GM13977 (cell line): ENCODE results near the gene HIPK2.

Experiments
- DNase-seq: peaks from one replicate; pipeline ENCODE4 v3.0.0; 2012; ENCODE audit warnings: low spot score
- in situ Hi-C: fragments of 300-500 bp; cut with MboI; formaldehyde crosslinking; loops from one replicate; pipeline ENCODE4 v1.12.0; 2022; ENCODE audit warnings: low sequenced_read_pairs, low pct_unique_long_range_greater_than_20kb, mixed read lengths, inconsistent platforms; ENCODE audit not compliant: unreplicated experiment
- TF ChIP-seq, protein P1 (sequence below): IDR thresholded peaks from 2 replicates; pipeline ENCODE4 v1.5.1; 2012; ENCODE audit warnings: mild to moderate bottlenecking, control low read depth; ENCODE audit not compliant: insufficient read depth; ENCODE audit errors: extremely low read depth, missing control alignments

HIPK2 gene

DNA sequence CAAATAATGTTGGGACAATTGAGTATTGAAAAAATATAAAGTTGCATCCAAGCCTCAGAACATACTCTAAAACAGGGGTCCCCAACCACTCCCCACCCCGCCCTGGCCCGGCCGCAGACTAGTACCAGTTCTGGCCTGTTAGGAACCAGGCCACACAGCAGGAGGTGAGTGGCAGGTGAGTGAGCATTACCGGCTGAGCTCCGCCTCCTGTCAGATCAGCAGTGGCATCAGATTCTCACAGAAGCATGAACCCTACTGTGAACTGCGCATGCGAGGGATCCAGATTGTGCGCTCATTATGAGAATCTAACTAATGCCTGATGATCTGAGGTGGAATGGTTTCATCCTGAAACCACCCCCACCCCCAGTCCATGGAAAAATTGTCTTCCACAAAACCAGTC is 19.4 kb downstream of the HIPK2 start:
- no peak for DNase-seq
- TF ChIP-seq, protein P1, sequence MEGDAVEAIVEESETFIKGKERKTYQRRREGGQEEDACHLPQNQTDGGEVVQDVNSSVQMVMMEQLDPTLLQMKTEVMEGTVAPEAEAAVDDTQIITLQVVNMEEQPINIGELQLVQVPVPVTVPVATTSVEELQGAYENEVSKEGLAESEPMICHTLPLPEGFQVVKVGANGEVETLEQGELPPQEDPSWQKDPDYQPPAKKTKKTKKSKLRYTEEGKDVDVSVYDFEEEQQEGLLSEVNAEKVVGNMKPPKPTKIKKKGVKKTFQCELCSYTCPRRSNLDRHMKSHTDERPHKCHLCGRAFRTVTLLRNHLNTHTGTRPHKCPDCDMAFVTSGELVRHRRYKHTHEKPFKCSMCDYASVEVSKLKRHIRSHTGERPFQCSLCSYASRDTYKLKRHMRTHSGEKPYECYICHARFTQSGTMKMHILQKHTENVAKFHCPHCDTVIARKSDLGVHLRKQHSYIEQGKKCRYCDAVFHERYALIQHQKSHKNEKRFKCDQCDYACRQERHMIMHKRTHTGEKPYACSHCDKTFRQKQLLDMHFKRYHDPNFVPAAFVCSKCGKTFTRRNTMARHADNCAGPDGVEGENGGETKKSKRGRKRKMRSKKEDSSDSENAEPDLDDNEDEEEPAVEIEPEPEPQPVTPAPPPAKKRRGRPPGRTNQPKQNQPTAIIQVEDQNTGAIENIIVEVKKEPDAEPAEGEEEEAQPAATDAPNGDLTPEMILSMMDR: no peak
- in situ Hi-C loops: no loop called here

DNA sequence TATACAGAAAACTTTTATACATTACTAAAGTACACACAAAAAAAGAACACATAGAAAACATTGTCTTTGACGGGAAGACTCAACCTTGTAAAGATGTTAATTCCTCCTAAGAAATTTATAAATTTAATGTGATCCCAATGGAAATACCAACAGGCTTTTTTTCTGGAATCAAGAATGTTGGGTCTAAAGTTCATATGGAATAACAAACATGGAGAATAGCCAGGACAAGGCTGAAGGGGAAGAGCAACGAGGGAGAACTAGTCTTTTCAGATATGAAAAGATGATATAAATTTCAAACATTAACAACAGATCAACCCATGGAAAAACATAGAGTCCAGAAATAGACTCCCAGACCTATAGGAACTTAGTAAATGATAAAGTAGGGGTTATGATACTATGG is 19.8 kb downstream of the HIPK2 start:
- no peak for DNase-seq
- in situ Hi-C loops: no loop called here
- TF ChIP-seq, protein P1: no peak

DNA sequence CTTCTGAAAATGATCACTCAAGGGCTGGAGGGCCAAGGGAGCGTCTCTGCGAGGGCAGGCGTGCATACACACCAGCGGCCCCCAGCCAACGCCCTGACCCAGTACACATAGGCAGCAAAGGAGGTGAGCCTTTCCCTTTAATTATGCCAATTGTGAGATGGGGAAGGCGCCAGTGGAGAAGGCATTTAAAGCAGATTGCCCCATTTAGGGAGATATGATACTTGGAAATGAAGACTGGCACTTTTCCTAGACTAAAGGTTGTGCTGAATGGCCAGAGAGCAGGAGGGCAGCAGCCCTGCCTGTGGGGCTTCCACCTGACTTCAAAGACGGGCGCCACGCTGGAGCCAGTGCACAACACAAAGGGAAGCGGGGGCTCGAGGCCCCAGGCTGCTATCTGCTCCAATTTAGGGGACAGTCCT is 24.1 kb downstream of the HIPK2 start:
- no peak for DNase-seq
- TF ChIP-seq, protein P1: no peak
- in situ Hi-C loops: no loop called here

DNA sequence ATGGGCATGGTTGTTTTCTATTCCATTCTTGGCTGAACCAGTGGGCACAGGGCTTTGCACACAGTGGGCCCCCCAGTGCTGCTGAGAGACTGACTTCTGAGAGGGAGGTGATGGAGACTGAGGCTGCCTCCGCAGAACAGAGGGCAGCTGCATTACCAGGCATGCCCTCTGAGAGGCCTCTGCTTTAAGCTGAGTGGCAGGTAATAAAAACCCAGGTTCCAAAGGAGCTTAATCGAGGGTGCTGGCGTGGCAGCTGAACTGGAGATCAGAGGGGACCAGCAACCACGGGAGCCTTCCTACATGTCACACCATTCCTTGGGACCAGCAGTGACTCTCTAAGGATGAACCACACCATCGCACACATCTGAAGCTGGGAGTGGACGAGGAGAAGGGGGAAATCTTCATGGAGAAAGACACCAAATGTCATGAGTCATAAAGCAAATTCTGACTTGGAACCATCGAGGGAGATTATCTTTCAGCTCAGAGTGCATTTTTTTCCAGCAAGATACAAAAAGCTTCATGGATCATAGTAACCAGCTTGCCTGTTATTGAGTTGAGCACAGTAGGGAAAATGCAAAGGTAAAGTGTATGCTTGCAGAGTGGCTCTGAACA is 24.6 kb downstream of the HIPK2 start:
- DNase-seq: no peak
- in situ Hi-C loops: no loop called here
- TF ChIP-seq, protein P1: no peak

DNA sequence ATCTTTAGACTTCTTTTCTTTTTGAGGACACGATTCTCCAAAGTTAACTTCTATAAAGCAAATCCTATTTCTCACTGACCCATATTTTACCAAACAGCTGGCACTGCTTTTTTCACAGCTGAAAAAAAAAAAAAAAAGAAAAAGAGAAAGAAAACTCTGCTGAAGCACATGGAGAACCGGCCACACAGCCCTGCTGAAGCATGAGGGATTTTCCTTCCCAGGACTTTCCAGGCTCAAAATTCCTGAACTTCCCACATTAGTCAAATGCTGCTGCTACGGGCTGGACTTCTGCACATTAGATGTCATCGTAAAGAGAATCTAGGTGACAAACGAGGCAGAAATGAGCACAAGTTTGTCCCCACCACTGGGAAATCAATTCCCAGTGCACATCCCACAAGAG is 25.2 kb downstream of the HIPK2 start:
- DNase-seq: no peak
- TF ChIP-seq, protein P1: no peak
- in situ Hi-C loops: no loop called here

DNA sequence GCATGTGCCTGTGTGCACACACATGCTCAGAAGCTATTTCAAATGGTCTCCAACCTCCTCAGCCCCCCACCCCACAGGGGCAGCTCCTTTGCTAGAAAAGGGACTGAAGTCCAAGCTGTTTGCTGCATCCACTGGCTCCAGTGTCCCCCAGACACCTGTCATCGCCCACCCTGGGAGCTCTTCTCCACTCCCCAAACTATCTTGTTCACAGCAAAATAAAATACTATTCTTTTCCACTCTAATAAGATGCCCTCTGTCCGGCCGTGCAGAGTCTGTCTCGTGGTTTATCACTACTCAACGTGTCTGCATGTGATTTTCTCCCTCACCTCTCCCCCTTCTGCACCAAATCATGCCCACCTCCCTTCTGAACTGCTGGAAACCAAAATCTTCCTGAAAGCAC is 25.6 kb downstream of the HIPK2 start:
- no peak for DNase-seq
- TF ChIP-seq, protein P1: no peak
- in situ Hi-C loops: no loop called here

DNA sequence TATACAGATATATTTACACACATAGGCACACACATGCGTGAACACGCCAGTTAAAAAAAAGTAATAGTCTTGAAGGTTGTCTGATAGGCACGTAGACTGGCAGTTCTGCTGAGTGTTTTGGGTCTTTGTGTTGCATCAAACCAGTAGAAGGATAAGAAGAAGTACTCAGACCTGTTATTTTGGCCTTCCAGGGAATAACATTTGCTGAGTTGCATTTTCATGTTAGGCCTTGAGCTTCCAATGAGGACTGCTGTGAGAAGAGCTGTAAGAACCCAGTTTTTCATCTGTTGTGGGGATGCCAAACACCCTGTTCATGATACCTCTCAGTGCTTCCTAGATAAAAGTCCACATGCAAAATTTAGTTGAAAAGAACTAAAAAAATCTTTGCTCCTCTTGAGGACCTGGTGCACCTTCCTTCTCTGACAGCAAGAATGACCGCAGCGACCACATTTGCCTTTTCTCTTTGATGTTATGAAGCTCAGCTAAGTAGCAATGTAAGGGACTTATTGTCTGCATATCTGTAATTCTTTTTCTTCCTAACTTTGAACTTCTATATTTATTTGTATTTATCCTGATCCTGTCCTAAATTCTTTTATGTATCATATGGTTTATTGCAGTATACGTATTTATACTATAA is 27.2 kb downstream of the HIPK2 start:
- TF ChIP-seq, protein P1: no peak
- in situ Hi-C loops: no loop called here
- no peak for DNase-seq
